ENCODE measurements around the gene SLC25A47. TPM values are rescaled to one million over a fixed set of nuclear protein-coding genes. Genes with fewer than 3 reads are reported as not detected.
A peak's percentile ranks its signal among the peaks of the same experiment; 100 is the strongest.
"Not testable (repeated sequence)": the region's sequence is repeated elsewhere in the genome, so short reads cannot be mapped to it uniquely, and the experiment has no call there.

SLC25A47 gene
- total RNA-seq, 1 donor from 2014 or later, result not detected

DNA sequence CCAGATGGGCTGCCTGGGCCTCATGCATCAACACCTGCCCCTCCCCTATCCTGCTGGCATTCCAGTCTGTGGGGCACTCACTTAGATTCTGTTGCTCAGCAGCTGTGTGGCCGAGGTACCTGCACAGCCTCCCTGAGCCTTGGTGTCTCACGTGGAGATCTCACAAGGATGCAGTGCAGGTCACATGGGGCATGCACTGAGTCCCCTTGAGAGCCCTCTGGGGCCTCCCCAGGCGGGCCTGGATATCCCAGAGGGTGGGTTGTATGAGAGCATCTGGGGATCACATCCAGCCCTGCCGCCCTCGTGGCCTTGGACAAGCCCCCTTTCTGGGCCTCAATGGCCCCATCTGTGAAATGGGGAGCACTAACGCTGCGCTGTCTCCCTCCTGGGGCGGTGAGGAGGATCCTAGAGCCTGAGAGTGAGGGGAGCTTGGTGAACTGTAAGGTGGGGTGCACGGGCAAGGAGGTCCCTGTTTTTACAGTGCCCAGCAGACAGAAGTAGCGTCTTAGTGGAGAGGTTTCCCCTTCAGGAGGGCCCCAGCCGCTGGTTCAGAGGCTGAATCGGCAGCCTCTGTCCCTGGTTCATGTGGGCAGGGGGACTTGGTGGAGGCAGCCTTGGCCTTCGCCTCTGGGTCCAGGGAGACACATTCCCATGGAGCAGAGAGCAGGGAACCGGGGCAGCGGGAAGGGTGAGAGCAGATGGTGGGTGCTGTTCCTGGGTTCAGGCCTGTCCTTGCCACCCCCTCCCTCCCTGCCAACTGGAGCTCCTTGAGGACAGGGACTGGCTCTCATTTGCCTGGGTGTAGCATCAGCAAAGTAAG, 791 bp upstream of the SLC25A47 start:
- DNase-seq (ENCODE audit: low read depth in 2 of 2), result no peak

- no peak for DNase-seq (ENCODE audit: low read depth in 2 of 2)
Observed at GRCh38 chr14:100323942-100324307, 786 bp downstream of the SLC25A47 start.

DNA sequence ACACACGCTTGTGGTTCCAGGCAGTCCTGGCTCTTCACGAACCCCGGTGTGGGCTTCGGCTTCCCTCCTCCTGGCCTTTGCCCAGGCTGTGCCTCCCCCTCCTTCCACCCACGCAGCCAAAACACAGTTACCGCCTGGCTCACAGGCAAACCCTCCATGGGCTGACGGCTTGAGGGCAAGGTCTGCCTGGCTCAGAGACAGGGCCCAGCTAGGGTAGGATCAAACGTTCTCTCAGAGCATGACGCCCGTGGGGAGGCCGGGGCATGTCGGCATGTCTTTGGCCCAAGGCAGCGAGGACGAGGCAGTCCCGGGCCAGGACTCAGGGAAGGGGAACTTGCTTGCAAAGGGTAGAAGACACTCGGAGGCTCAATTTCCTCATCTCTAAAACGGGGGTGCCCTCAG, 2.1 kb downstream of the SLC25A47 start:
- no peak for DNase-seq (ENCODE audit: low read depth in 2 of 2)

GRCh38 chr14:100325958-100326357, 2.8 kb downstream of the SLC25A47 start:
- no peak for DNase-seq (ENCODE audit: low read depth in 2 of 2)

- DNase-seq (ENCODE audit: low read depth in 2 of 2), result no peak
Observed at GRCh38 chr14:100327128-100327527, 4.0 kb downstream of the SLC25A47 start.

DNA sequence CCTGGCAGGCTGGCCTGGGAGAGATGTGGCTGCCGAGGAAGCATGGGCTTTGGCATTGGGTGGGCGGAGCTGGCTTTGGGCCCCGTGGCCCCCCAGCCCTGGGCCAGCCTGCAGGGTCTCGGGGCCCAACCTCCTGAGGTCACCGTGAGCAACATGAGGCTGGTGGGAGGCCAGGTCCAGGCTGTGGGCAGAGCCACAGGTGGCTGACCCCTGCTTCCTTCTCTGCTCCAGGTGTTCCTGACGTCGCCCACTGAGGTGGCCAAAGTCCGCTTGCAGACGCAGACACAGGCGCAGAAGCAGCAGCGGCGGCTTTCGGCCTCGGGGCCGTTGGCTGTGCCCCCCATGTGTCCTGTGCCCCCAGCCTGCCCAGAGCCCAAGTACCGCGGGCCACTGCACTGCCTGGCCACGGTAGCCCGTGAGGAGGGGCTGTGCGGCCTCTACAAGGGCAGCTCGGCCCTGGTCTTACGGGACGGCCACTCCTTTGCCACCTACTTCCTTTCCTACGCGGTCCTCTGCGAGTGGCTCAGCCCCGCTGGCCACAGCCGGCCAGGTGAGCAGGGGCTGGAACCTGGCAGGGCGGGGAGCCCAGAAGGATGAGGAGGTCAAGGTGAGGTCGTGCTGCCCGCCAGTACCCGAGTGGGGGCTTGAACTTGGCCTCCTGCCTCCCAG, 5.5 kb downstream of the SLC25A47 start:
- no peak for DNase-seq (ENCODE audit: low read depth in 2 of 2)

DNA sequence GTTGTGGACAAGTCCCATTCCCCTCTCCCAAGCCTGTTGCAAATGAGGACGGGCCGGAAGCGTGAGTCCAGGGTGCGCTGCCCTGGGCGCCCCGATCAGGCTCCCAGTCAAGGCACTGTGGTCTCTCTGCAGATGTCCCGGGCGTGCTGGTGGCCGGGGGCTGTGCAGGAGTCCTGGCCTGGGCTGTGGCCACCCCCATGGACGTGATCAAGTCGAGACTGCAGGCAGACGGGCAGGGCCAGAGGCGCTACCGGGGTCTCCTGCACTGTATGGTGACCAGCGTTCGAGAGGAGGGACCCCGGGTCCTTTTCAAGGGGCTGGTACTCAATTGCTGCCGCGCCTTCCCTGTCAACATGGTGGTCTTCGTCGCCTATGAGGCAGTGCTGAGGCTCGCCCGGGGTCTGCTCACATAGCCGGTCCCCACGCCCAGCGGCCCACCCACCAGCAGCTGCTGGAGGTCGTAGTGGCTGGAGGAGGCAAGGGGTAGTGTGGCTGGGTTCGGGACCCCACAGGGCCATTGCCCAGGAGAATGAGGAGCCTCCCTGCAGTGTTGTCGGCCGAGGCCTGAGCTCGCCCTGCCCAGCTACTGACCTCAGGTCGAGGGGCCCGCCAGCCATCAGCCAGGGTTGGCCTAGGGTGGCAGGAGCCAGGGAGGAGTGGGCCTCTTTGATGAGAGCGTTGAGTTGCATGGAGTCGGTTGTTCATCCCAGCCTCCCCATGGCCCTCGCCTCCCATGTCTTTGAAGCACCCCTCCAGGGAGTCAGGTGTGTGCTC, 6.3 kb downstream of the SLC25A47 start:
- DNase-seq (ENCODE audit: low read depth in 2 of 2), result no peak

- no peak for DNase-seq (ENCODE audit: low read depth in 2 of 2)
Observed at GRCh38 chr14:100330007-100330344, 6.8 kb downstream of the SLC25A47 start.

DNA sequence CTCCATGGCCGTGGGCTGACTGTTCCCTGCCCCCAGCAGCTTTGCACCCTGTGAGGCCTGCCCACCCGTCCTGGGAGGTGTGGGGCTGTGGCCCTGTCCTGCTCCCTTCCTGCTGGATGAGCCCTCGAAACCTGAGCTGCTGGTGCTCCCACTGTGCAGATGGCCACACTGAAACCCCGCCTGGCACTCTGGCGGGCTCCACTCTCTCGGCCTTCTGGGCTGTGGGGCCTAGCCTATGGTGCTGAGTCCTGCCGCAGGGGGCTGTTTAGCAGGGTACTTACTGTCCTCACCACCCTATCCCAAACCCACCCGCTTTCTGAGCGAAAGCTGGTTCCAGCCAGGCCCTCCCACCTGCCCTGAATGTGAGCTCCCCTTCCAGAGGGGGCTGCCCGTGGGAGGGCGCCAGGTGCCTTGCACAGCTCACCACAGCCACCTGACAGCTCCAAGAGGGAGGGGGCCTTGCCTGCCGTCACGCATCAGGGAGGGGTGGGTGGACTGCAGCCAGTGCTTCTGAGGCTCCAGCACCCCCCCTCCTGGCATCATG, 7.3 kb downstream of the SLC25A47 start:
- no peak for DNase-seq (ENCODE audit: low read depth in 2 of 2)

DNA sequence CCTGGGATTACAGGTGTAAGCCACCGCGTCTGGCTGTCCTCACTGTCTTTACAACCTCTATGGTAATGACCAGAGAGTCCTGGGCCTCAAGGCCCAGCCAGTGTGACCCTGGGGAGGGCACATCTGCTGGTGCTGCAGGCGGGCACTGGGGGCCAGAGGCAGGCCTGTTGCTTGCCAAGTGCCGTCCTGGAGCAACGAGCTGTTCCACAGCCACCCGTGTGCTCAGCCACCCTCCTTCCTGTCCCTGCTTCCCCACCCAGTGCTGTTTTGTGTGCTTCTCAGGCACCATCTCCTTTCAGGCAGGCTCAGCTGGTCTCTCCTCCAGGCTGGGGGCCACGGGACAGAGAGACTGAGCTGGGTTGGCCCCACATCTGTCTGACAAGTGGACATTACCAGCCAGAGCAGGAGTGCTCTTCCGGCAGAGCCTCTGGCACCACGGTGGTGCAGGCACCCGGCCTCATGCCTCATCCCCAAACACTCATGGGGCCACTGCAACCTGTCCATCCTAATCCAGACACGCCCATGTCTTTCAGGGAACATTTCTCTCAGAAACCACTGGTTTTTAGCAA, 9.0 kb downstream of the SLC25A47 start:
- no peak for DNase-seq (ENCODE audit: low read depth in 2 of 2)

GRCh38 chr14:100332797-100333196, 9.7 kb downstream of the SLC25A47 start:
- no peak for DNase-seq (ENCODE audit: low read depth in 2 of 2)

GRCh38 chr14:100333311-100333710, 10.2 kb downstream of the SLC25A47 start:
- DNase-seq (ENCODE audit: low read depth in 2 of 2), result no peak

- DNase-seq (ENCODE audit: low read depth in 2 of 2), result no peak
Observed at GRCh38 chr14:100333827-100334226, 10.7 kb downstream of the SLC25A47 start.

DNA sequence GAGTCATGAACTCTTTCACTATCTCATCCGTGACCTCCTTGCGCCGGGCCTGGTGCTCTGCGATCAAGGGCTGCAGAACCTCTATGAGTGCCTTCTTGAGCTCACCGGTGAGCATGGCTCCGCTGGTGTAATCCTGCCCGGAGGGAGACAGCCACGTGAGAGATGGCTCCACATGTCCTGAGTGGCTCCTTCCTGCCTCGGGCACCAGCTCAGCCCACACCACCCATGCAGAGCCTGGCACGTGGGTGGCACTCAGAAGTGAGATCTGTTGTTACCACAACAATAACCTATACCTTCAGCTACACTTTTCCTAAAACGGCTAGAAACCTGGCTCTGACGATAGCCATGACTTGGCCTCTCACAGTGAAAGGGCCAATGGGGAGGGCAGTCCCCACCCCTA, 11.8 kb downstream of the SLC25A47 start:
- no peak for DNase-seq (ENCODE audit: low read depth in 2 of 2)

DNA sequence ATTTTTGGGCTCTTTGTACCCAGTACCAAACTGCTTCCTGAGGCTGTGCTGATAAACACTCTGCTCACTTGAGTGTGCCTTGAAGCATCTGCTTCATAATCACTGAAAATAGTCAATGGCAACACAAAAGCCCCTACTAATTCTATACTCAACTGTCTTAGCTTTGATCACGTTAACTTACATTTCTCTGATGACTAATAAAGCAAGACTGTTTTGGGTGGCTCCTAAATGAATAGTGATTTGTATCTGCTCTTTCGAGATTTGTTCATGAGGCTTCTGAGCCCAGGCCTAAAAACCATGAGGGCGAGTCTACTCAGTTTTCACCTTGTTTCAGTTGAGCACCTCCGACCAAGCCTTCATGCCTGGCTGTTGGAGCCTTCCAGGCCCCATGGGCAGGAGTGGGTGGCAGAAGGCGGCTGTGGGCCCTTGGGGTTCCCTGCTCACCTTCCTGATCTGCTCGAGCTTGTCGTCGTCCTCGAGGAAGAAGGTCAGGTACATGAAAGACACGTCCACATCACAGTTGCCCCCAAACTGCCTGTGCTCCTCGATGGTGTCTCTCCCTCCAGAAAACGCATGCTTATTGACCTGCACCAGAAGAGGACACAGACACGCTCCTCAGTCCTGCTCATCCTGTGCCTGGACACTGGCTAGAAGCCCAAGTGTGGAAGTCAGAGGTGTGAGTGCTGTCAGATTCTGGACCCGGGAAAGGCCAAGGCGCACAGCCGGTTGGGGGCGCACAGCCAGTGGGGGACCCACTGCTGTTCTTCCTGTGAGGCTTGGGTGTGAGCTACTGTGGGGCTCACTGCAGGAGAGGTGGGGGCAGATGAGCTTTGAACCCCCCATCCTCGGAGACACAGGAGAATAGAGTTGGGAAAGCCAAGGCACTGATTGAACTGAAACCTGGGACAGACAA, 13.7 kb downstream of the SLC25A47 start:
- DNase-seq (ENCODE audit: low read depth in 2 of 2), result no peak

DNA sequence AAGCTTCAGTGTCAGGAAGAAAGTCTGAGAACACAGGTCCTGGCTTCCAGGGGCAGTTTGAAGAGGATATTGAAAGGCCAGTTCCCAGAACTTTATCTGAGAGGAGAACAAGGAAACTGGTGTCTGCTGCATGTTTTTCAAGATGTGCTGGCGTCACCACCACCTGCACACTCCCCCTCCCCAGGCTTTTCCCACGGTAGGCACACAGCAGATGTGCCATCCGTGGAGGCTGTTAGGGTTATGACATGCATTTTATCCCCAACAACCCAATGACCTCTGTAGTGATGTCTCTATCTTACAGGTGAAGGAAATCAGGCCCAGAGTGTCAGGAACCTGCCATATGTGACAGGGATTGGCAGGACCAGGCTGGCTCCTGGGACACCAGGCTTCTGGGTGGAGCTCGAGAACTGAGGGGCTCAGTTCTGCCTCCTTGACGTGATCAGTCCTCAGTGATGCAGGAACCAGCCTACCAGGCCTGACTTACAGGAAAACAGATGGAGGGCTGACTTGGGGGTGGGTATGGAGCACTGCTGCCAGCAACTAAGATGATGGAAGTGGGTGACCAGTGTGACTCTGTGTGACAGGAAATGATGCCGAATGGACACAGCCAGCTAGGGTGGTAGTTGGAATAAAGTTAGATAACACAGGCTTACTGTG, 16.8 kb downstream of the SLC25A47 start:
- DNase-seq (ENCODE audit: low read depth in 2 of 2), result no peak

DNA sequence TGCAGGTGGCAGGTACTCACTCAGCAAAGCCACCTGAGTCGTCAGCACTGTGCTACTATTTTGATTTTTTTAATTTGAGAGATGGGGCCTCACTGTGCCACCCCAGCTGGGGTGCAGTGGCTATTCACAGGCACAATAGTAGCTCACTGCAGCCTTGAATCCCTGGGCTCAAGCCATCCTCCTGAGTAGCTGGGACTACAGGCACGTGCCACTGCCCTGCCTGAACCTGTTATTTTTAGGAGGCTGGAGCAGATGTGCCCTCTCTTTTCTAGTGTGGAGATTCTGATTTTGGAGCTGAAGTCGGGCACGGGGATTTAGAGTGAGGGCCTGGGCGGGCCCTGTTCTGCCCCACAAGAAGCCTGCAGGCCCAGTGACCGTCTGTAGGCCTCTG, 17.3 kb downstream of the SLC25A47 start:
- no peak for DNase-seq (ENCODE audit: low read depth in 2 of 2)

DNA sequence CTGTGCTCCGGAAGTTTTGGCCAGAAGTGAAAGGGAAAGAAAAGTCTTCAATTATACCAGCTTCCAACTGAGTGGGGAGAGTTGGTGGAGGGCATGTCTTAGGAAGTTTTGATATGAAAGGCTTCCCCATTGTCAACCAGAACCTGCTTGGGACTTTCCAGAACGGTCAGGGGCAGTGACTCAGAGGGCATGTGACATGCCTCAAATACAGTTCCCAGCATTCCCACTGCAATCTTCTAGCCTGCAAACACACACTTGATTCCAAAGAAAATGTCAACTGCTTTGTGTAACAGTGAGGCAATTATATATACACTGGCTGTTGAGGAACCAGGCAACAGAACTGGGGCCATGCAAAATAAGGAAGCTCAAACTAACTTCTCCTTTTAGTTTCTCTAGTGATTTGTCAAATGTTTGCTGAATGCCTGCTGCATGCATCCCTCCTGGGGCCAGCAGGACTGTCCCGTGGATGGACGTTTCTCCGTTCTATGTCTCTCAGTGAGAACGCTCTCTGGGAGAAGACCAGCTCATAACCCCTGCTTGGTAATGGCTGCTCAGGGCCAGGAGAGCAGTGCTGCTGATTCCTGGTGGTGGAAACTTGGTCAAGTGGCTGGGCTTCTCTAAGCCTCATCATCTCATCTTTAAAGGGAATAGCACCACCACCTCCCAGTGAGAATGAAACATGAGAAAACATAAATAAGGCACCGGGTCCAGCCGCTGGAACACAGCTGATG, 18.3 kb downstream of the SLC25A47 start:
- DNase-seq (ENCODE audit: low read depth in 2 of 2), result peak; percentile 82 to 99

- no peak for DNase-seq (ENCODE audit: low read depth in 2 of 2)
Observed at GRCh38 chr14:100342195-100342594, 19.1 kb downstream of the SLC25A47 start.

GRCh38 chr14:100342826-100343225, 19.7 kb downstream of the SLC25A47 start:
- not testable (repeated sequence) for DNase-seq (ENCODE audit: low read depth in 2 of 2)
